HCEC 1CT (cell line): ENCODE measurements around the gene PRKRIP1.
"Not testable (repeated sequence)": the region's sequence is repeated elsewhere in the genome, so short reads cannot be mapped to it uniquely, and the experiment has no call there.

Source experiments
- DNase-seq: peaks from one replicate; pipeline ENCODE4 v3.0.0-alpha.2; 2017

PRKRIP1 gene

GRCh38 chr7:102460467-102460866 lies 64.3 kb downstream of the PRKRIP1 start:
- DNase-seq, result no peak

- peak; percentile 21 for DNase-seq
Measured at GRCh38 chr7:102463841-102464576, 67.8 kb downstream of the PRKRIP1 start.

GRCh38 chr7:102464577-102465280 lies 68.6 kb downstream of the PRKRIP1 start, which contains the start of the genes ALKBH4 and LRWD1:
TSS of gene ALKBH4 (minus strand) at chr7:102464863. CDS start at chr7:102464836, 27 bp downstream.
TSS of gene LRWD1 (plus strand) at chr7:102464984. CDS start at chr7:102465081, 97 bp downstream.
- DNase-seq, result peak; percentile 91

- DNase-seq, result no peak
Measured at GRCh38 chr7:102466097-102466496, 69.9 kb downstream of the PRKRIP1 start.

- no peak for DNase-seq
Measured at GRCh38 chr7:102467581-102468477, 71.7 kb downstream of the PRKRIP1 start.

GRCh38 chr7:102468478-102469350 lies 72.6 kb downstream of the PRKRIP1 start:
- DNase-seq, result no peak

GRCh38 chr7:102469351-102469971 lies 73.3 kb downstream of the PRKRIP1 start:
- no peak for DNase-seq

- DNase-seq, result no peak
Measured at GRCh38 chr7:102469972-102470825, 74.0 kb downstream of the PRKRIP1 start.

- no peak for DNase-seq
Measured at GRCh38 chr7:102471791-102472125, 75.6 kb downstream of the PRKRIP1 start.

GRCh38 chr7:102472126-102473041 lies 76.2 kb downstream of the PRKRIP1 start:
- no peak for DNase-seq

- no peak for DNase-seq
Measured at GRCh38 chr7:102473271-102473991, 77.3 kb downstream of the PRKRIP1 start.

- DNase-seq, result not testable (repeated sequence)
Measured at GRCh38 chr7:102474116-102474515, 78.0 kb downstream of the PRKRIP1 start.

GRCh38 chr7:102474736-102475435 lies 78.7 kb downstream of the PRKRIP1 start:
- DNase-seq, result not testable (repeated sequence)
